ENCODE data around the gene MZB1.

DNA sequence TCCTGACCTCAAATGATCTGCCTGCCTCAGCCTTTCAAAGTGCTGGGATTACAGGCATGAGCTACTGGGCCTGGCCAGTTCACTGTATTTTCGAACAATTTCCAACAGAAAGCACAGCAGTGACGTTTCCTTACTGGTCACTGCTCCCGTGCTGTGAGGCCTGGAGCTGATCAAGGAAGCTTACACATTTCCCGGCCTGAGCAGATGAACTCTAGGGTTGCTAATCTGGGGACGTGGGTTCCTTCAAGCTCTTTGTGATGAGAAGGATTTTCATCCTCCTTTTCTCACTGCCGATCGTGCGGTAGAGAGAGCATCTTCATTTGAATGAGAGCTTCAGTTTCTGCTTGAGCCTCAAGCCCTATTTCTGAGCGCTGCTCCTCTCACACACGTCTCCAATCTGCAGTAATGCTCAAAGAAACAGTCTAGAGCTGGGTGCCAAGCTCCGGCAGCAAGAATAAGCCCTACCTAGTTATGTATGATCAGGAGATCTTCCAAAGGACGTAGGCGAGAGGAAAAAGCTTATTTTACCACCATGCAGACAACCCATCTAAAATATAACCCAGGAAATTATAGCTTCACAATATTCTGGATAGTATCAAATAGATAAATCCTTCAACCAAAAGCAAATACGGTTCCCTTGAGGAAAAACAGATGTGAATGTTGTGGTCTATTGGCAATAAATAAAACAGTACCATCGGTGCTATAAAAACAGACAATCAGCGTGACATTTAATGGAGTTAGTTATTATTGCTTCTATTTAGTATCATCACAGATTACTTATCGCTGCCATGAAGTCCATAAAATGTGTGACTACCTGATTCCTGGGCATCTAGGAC, 21.5 kb upstream of the MZB1 start:
- no peak for TF ChIP-seq CTCF (IDR thresholded peaks at IDR 0.05)
- no peak for TF ChIP-seq POLR2A (IDR thresholded peaks at IDR 0.05)

Measured in esophagus squamous epithelium (tissue), 4 donors.